ENCODE data around the gene CABYR. TPM values are rescaled to one million over a fixed set of nuclear protein-coding genes. Genes with fewer than 3 reads are reported as not detected.

CABYR gene
- total and polyA plus RNA-seq, 2 of the 13 experiments (the other 11 are each of a cell fraction or from before 2014, with no cell fraction given) = 0.71 to 0.88 TPM

GRCh38 chr18:24157855-24158254 lies 19.0 kb downstream of the CABYR start:
- no peaks in the 10 kb centered on the region for H4K20me1 ChIP-seq (ENCODE audit: insufficient read depth, low read length)
- ChIA-PET CTCF (ENCODE audit: low intra/inter-chr PET ratio, low total read pairs) (no interaction called here), POLR2A (no interaction called here)
- H3K4me1 ChIP-seq (ENCODE audit: insufficient read depth, low read length) = no peaks in the 10 kb centered on the region
- no peak overlapping the region for H2AFZ ChIP-seq (ENCODE audit: low read length)
- no TSS peak for BruUV-seq (replicated peaks)
- intact Hi-C loops (cut with micrococcal nuclease; ENCODE audit: unreplicated experiment) (no loop called here), in situ Hi-C loops (cut with HindIII; ENCODE audit: extremely low pct_ligation_motif_present, low pct_unique_long_range_greater_than_20kb) (no loop called here)
- H3K36me3 ChIP-seq (replicated peaks in 1 of 2; ENCODE audit: control insufficient read depth in 1 of 2, insufficient read depth in 2 of 2, low read length in 2 of 2) = no peaks in the 10 kb centered on the region
- TF ChIP-seq TRIM24 (CRISPR knock-in tag; IDR thresholded peaks at IDR 0.05) (no peak), SIN3B (IDR thresholded peaks at IDR 0.05; ENCODE audit: low read length) (no peak), TFE3 (CRISPR knock-in tag; IDR thresholded peaks at IDR 0.05) (no peak), JARID2 (CRISPR knock-in tag; IDR thresholded peaks at IDR 0.05; ENCODE audit: insufficient replicate concordance) (no peak), ZFP37 (CRISPR knock-in tag; IDR thresholded peaks at IDR 0.05; ENCODE audit: borderline replicate concordance) (no peak)
- H3K27me3 ChIP-seq (ENCODE audit: control insufficient read depth in 1 of 2, insufficient read depth in 2 of 2, low read length in 2 of 2) = 0 out of 5 replicates have a peak, but pooled peaks cover 0 to 5% of the 10 kb centered on the region in 2 experiments
- no peaks in the 10 kb centered on the region for H3K9me3 ChIP-seq (ENCODE audit: low read length)
- no peaks in the 10 kb centered on the region for H3K79me2 ChIP-seq (ENCODE audit: insufficient read depth, low read length)
- no peak for ATAC-seq
- no peak overlapping the region for H3K4me2 ChIP-seq (ENCODE audit: low read depth, low read length)
- no peak overlapping the region for H3K9ac ChIP-seq (ENCODE audit: insufficient read depth, low read depth, low read length)
- no peak overlapping the region for H3K27ac ChIP-seq (ENCODE audit: extremely low read length, insufficient read depth, low read length)
- H3K4me3 ChIP-seq (replicated peaks in 1 of 3; ENCODE audit: insufficient read depth in 1 of 3, low read depth in 2 of 3, low read length in 3 of 3) = no peak overlapping the region
- WGBS (ENCODE audit: low lambda C conversion rate) = 57% methylated on average over 3 of the region's 3 CpGs
- no peak for DNase-seq (ENCODE audit: low spot score)
- no peak for FAIRE-seq

DNA sequence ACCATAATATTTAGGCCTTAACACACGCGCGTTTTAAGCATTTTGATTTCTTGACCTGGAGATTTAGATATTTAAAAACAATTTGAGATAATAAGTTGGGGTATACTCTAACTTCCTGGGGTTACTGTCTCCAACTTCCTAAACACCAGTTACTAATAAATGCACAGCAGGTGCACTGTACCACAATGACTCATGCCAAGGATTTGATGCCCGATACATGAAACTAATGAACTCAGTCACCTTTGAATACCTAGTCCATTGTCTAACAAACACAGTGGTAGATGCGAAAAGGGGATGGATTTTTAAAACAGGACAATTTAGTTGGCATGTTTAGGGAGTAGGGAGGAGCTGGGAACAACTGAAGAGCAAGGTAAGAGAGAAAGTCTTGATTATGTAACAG lies 21.2 kb downstream of the CABYR start:
- no peak overlapping the region for H2AFZ ChIP-seq (ENCODE audit: low read length)
- FAIRE-seq (no peak), ATAC-seq (no peak), DNase-seq (ENCODE audit: low spot score) (no peak)
- H3K9ac ChIP-seq (ENCODE audit: insufficient read depth, low read depth, low read length) = no peak overlapping the region
- H3K9me3 ChIP-seq (ENCODE audit: low read length) = no peaks in the 10 kb centered on the region
- no peak overlapping the region for H3K27ac ChIP-seq (ENCODE audit: extremely low read length, insufficient read depth, low read length)
- H3K4me1 ChIP-seq (ENCODE audit: insufficient read depth, low read length) = no peaks in the 10 kb centered on the region
- WGBS (ENCODE audit: low lambda C conversion rate) = 72% methylated on average over 5 of the region's 5 CpGs
- TF ChIP-seq MAZ (IDR thresholded peaks at IDR 0.05; ENCODE audit: borderline replicate concordance, low read depth, low read length) (no peak), MAZ (CRISPR knock-in tag; IDR thresholded peaks at IDR 0.05; ENCODE audit: low read depth) (no peak), IRX3 (CRISPR knock-in tag; IDR thresholded peaks at IDR 0.05; ENCODE audit: borderline replicate concordance, low read depth) (no peak), ZEB1 (IDR thresholded peaks at IDR 0.05; ENCODE audit: insufficient replicate concordance, low read depth) (no peak), THAP8 (CRISPR knock-in tag; IDR thresholded peaks at IDR 0.05; ENCODE audit: borderline replicate concordance) (no peak), SATB2 (CRISPR knock-in tag; IDR thresholded peaks at IDR 0.05) (no peak), E2F1 (CRISPR knock-in tag; IDR thresholded peaks at IDR 0.05) (no peak), KLF13 (CRISPR knock-in tag; IDR thresholded peaks at IDR 0.05) (no peak), TFE3 (CRISPR knock-in tag; IDR thresholded peaks at IDR 0.05) (no peak), ZBTB1 (CRISPR knock-in tag; IDR thresholded peaks at IDR 0.05; ENCODE audit: borderline replicate concordance) (no peak)
- H3K36me3 ChIP-seq (replicated peaks in 1 of 2; ENCODE audit: control insufficient read depth in 1 of 2, insufficient read depth in 2 of 2, low read length in 2 of 2) = no peaks in the 10 kb centered on the region
- no peaks in the 10 kb centered on the region for H4K20me1 ChIP-seq (ENCODE audit: insufficient read depth, low read length)
- POLR2A ChIA-PET = no interaction called here
- no TSS peak for BruUV-seq (replicated peaks)
- H3K4me2 ChIP-seq (ENCODE audit: low read depth, low read length) = no peak overlapping the region
- 0 out of 5 replicates have a peak, but pooled peaks cover 0 to 5% of the 10 kb centered on the region in 2 experiments for H3K27me3 ChIP-seq (ENCODE audit: control insufficient read depth in 1 of 2, insufficient read depth in 2 of 2, low read length in 2 of 2)
- H3K4me3 ChIP-seq (replicated peaks in 1 of 3; ENCODE audit: insufficient read depth in 1 of 3, low read depth in 2 of 3, low read length in 3 of 3) = no peak overlapping the region
- intact Hi-C loops (cut with micrococcal nuclease; ENCODE audit: unreplicated experiment) = no loop called here
- in situ Hi-C loops (cut with HindIII; ENCODE audit: extremely low pct_ligation_motif_present, low pct_unique_long_range_greater_than_20kb) = no loop called here
- CTCF ChIA-PET (ENCODE audit: low intra/inter-chr PET ratio, low total read pairs) = no interaction called here
- no peaks in the 10 kb centered on the region for H3K79me2 ChIP-seq (ENCODE audit: insufficient read depth, low read length)

Data from HepG2 (cell line).